Brain microvascular endothelial cell (primary cell): ENCODE results near the gene SLC35G2.

ENCODE experiments used
- DNase-seq: peaks from one replicate; pipeline ENCODE4 v3.0.0-alpha.2; 2020
- H3K27ac ChIP-seq: fragments of 250-450 bp; sonication (Bioruptor Pico); 2 replicates; pipeline ENCODE4 v1.5.1; 2020; ENCODE audit warnings: mild to moderate bottlenecking, moderate library complexity
- H3K27me3 ChIP-seq: fragments of 250-450 bp; sonication (Bioruptor Pico); replicated peaks from 2 replicates; pipeline ENCODE4 v1.5.1; 2020; ENCODE audit warnings: mild to moderate bottlenecking
- H3K36me3 ChIP-seq: fragments of 250-450 bp; sonication (Bioruptor Pico); replicated peaks from 2 replicates; pipeline ENCODE4 v1.5.1; 2020; ENCODE audit warnings: mild to moderate bottlenecking
- H3K4me3 ChIP-seq: 2 replicates; pipeline ENCODE4 v1.5.1; 2011; ENCODE audit warnings: low read depth, mild to moderate bottlenecking, control low read depth, low read length, moderate library complexity
- CTCF ChIP-seq: IDR thresholded peaks from 2 replicates; pipeline ENCODE4 v1.5.1; 2011; ENCODE audit warnings: low read depth, mild to moderate bottlenecking, moderate library complexity, low read length, control low read depth, inconsistent platforms; ENCODE audit errors: missing control alignments
- in situ Hi-C: cut with HindIII; loops from 2 replicates; pipeline ENCODE4 v1.10.0; 2017; ENCODE audit warnings: low sequenced_read_pairs, low pct_ligation_motif_present

The SLC35G2 gene

DNA sequence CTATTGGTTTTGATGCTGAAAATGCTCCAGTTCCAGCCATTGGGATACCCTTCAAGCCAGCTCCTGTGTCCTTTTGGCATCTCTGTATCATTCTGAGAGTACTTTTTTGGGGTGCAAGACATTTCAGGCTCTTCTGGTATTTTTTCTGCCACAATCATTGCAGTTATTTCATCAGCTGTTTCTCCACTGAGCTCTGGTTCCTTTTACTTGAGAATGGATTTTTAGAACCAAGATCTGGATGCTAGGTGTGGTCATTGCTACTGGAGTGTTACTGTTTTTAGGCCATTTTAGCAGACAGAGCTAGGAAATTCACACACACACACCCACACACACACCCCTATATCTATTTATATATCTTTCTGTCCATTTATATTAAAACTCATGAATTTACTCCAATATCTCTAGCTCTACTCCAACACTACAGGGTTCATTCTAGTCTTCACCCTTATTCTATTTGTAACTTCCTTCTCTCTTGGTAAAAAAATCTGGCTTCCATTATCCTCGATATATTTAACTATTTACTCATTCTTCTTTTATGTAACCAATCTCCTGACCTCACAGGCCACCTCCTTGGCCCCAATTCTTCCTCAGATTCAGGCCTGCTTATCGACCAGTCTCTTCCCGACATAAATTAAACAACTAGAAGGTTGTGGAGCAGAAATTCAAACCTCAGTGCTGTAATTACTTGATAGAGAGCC, 17.0 kb downstream of the SLC35G2 start:
- Histone ChIP-seq H3K4me3 (no peak overlapping the region), H3K27me3 (no peaks in the 10 kb centered on the region), H3K36me3 (no peaks in the 10 kb centered on the region), H3K27ac (no peak overlapping the region)
- no peak for TF ChIP-seq CTCF
- in situ Hi-C loops = no loop called here
- DNase-seq = no peak

DNA sequence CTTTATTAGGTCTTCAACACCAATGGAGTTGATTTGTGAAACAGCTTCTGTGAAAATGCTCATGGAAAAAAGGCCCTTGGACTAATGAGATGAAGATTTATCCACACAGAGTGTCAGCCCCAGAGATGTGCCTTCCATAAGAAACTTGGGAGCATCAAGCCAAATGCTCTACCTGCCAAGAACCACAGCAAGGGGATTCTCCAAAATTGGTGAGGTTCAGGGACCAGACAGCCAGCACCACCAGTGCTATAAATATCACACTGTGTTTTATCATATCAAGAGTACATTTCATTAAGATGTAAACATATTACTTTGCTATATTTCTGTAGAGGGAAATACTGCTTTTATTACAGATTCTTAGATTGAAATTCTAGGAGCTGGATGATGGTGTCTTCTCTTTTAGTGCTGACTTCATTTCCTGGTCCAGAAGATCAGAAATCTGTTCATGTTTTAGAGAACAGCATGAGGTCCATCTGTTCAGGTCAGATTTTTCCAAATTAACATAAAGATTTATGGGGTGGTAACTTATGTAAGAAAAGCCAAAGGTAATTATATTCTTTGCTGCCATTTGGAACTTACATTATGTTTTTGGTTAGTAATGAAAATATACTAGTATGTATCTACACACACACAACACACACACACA, 17.7 kb downstream of the SLC35G2 start:
- H3K4me3 ChIP-seq = no peak overlapping the region
- H3K27me3 ChIP-seq = no peaks in the 10 kb centered on the region
- no peaks in the 10 kb centered on the region for H3K36me3 ChIP-seq
- H3K27ac ChIP-seq = no peak overlapping the region
- no peak for TF ChIP-seq CTCF
- in situ Hi-C loops = no loop called here
- no peak for DNase-seq

- in situ Hi-C loops = no loop called here
- DNase-seq = no peak
- Histone ChIP-seq H3K27ac (peak overlapping the region; percentile 38), H3K36me3 (no peaks in the 10 kb centered on the region), H3K27me3 (no peaks in the 10 kb centered on the region), H3K4me3 (no peak overlapping the region)
- TF ChIP-seq CTCF = no peak
Measured at GRCh38 chr3:136838641-136839555, 20.0 kb downstream of the SLC35G2 start.

- Histone ChIP-seq H3K27ac (peak overlapping the region; percentile 38), H3K36me3 (no peaks in the 10 kb centered on the region), H3K27me3 (no peaks in the 10 kb centered on the region), H3K4me3 (no peak overlapping the region)
- DNase-seq = no peak
- in situ Hi-C loops = no loop called here
- no peak for TF ChIP-seq CTCF
Measured at GRCh38 chr3:136839556-136839931, 20.6 kb downstream of the SLC35G2 start.

GRCh38 chr3:136840252-136840651, 21.3 kb downstream of the SLC35G2 start:
- Histone ChIP-seq H3K4me3 (no peak overlapping the region), H3K36me3 (no peaks in the 10 kb centered on the region), H3K27ac (no peak overlapping the region), H3K27me3 (no peaks in the 10 kb centered on the region)
- no peak for DNase-seq
- in situ Hi-C loops = no loop called here
- TF ChIP-seq CTCF = no peak
